NCI-H748 (cell line): ENCODE data around the gene PNMA6F.

Experiments
- DNase-seq: peaks from one replicate; lab custom pipeline; 2025; ENCODE audit not compliant: unreplicated experiment; lab: John Stamatoyannopoulos, UW

The PNMA6F gene

GRCh38 chrX:153321381-153322124, at the start of gene PNMA6F:
TSS of gene PNMA6F (minus strand) at chrX:153321767. CDS start at chrX:153320674, 1,093 bp downstream.
- no peak for DNase-seq

GRCh38 chrX:153371256-153371655, 49.7 kb upstream of the PNMA6F start:
- DNase-seq, result no peak

DNA sequence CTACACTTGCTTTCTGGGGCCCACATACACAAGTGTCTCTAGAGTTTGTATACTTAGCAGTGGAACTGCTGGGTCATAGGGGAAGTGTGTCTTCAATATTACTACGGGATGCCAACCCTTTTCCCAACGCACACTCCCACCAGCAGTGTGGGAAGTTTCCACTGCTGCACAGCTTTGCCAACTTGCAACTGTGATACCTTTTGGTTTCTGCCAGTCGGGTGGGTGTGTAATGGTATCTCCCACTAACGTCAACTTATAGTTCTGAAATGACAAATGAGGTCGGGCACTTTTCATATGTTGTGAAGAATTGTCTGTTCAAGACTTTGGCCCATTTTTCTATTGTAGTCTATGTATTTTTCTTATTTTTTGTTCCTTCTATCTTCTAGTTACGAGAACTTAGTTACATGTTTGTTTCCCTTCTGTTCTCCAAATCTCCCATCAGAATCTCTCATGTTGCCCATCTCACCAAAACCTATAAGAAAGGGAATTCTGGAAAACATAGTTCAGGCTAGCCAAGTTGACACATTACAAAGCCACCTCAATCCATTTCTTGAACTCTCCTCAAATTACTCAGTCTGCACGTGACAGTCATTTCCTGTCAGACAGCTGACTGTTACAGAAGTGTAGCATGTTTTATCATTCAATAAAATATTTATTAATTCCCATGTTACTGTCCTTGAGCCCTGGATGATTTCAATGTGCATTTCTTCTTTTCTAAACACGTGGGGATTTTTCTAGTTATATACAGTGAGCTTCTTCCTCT, 48.9 kb upstream of the PNMA6F start:
- DNase-seq, result no peak

GRCh38 chrX:153366878-153367538, 45.4 kb upstream of the PNMA6F start:
- no peak for DNase-seq

DNA sequence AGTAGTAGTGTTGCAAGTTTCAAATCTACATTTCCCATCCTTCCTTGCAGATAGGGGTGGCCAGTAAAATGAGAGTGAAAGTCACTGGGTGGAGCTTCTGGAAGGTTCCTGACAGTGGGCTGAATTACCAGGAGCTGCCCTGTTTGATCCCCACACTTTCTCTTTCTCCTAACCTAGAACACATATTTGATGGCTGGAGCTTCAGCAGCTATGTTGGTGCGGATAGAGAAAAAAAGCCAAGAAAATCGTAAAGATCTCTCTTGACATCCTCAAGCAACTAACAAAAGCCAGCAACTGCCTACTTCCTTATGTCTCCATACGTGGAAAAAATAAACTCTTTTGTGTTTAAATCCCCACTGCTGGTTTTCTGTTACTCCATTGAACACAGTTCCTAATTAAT, 44.6 kb upstream of the PNMA6F start:
- DNase-seq, result no peak

DNA sequence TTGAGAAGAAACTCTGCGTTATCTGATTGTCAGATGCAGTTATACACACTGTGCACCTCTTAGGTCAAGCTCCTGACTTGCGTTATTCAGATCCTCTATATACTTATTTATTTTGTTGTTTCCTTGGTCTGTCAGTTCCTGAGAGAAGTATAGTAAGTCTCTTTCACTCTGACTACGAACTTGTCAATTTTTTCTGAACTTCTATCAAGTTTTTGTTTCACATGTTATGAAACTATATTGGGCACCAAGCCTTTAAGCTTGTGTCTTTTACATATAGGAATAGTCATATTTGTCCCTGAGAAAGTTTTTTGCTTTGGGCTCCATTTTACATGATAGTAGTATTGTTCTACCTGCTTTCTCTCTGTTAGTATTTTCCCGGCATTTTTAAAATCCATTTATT, 44.1 kb upstream of the PNMA6F start:
- DNase-seq, result no peak

DNA sequence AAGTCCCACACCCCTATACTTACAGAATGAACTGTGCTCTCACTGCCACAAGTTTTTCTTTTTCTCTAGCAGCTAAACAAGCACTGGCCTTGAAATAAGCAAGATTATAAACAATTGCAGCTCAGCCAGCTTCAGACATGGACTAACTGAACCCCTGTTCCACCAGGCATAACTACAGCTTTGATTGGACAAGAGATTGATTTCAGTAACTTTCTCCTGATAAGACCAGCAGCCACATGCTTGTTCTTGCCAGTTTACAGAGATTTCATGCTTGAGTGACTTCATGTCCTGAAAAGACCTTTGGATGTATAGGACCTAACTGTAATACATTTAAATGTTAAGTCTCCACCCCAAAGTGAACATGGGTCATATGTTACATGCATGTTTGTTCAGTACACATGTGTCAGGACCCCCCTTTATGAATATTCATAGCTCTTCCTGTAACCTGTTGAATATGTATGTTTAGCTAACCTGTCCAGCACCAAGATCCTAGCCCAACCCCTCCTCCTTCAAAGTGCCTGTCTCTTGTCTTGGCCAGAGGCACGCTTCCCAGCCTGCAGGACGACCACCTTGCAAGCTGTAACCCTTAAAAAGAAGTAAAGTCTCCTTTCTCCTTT, 40.3 kb upstream of the PNMA6F start:
- DNase-seq, result no peak

DNA sequence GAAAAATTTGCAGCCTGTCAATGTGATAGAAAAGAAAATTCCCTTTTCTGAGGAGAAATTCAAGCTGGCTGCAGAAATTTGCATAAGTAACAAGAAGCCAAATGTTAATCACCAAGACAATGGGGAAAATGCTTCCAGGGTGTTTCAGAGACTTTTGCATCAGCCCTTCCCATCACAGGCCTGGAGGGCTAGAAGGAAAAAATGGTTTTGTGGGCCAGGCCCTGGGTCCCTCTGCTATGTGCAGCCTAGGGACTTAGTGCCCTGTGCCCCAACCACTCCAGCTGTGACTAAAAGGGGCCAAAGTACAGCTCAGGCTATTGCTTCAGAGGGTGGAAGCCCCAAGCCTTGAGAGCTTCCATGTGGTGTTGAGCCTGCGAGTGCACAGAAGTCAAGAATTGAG, 36.3 kb upstream of the PNMA6F start:
- DNase-seq, result no peak

GRCh38 chrX:153353416-153353815, 31.8 kb upstream of the PNMA6F start:
- no peak for DNase-seq

DNA sequence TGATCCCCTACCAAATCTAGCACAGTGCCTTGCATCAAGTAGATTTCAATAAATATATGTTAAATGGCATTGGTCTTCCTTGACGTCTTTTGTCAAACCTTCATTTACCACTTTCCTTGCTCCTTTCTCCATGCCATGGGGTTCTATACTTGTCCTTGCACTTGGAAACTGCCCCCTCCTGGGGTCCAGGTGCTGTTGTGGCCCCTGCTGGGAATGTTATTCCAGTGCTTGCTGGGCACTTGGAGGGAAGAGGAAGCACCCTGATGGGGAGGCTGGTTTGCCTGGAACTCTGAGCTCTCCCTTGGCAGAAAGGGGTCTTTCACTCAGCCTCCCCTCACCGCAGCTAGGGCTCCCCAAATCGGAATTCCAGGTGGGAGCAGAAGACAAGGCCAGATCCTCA, 31.3 kb upstream of the PNMA6F start:
- no peak for DNase-seq

DNA sequence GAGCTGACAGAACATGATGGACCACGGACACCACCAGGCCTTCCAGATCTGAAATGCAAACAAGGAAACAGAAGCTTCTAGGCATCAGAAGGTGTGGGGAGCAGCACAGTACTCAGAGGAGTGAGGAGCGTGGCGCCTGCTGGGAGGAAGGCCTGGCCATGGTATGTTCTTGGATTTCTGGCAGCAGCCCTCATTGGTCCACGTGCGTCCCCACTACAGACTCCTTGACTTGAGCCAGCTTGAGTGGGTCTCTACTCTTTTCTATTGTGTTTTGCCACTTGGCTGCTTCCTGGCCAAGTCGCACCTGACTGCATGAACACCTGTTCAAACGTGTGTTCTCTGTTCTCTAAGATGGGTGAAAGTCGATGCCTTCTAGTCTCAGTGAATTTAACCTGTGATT, 30.4 kb upstream of the PNMA6F start:
- no peak for DNase-seq

- DNase-seq, result no peak
Observed at GRCh38 chrX:153349952-153350351, 28.4 kb upstream of the PNMA6F start.

GRCh38 chrX:153348421-153348820, 26.9 kb upstream of the PNMA6F start:
- DNase-seq, result no peak

DNA sequence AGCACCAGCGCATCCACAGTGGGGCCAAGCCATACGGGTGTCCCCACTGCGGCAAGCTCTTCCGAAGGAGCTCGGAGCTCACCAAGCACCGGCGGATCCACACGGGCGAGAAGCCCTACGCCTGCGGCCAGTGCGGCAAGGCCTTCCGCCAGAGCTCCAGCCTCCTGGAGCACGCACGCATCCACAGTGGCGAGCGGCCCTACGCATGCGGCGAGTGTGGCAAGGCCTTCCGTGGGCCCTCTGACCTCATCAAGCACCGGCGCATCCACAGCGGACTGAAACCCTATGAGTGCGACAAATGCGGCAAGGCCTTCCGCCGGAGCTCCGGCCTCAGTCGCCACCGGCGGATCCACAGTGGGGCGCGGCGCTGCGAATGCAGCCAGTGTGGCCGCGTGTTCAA, 26.0 kb upstream of the PNMA6F start:
- no peak for DNase-seq

DNA sequence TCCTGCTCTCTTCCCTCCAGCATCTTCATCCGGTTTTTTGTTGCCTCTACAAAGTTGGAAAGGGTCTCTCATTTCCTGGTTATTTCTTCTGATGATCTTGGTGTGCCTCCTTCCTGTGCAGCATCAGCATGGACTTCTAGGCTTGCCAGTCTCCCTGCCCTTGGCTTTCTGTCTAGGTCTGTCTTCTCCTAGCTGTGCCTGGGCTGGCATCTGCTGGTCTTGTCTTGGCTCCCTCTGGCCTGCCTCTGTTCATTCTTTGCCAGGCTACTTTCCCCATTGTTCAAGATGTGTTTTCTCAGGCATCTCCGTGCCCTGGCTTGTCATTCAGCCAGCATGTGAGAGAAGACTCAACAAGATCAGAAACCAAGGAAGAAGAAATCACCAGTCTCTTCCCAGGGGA, 22.1 kb upstream of the PNMA6F start:
- DNase-seq, result no peak

- no peak for DNase-seq
Observed at GRCh38 chrX:153342762-153343558, 21.4 kb upstream of the PNMA6F start.

GRCh38 chrX:153340111-153340510, 18.5 kb upstream of the PNMA6F start:
- DNase-seq, result no peak

DNA sequence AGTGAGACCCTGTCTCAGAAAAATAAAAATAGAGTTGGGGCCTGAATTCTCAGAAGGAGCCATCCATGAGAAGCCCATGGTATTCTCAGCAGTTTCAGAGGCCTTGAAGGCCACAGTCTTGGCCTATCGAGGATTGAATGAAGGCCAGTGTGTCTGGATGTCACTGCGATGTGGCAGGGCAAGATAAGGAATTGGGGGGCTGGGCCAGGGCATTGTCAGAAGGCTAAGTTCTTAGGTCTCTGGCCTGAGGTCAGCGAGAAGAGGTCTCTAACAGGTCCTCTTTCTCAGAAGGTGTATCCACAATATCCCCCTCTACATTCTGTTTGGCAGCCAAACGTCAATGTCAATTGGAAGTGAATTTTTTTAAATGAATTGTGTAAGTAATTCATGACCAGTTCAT, 18.1 kb upstream of the PNMA6F start:
- no peak for DNase-seq

DNA sequence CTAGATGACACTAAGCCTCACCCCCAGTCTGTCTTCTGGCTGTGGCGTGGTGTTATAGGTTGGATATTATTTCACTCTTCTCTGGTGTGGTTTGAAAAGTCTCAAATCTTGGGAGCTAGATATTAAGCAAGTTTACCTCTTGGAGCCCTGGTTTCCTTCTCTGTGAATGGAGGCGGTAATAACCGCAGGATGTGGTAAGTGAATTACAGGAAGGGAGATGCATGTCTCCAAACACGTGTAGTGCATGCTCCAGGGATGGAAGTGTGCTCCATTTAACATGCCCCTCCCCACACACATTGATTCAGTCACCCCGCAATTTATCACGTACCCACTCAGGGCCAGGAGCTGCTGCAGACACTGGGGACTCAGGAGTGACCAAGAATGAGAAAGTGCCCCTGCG, 17.3 kb upstream of the PNMA6F start:
- DNase-seq, result no peak

DNA sequence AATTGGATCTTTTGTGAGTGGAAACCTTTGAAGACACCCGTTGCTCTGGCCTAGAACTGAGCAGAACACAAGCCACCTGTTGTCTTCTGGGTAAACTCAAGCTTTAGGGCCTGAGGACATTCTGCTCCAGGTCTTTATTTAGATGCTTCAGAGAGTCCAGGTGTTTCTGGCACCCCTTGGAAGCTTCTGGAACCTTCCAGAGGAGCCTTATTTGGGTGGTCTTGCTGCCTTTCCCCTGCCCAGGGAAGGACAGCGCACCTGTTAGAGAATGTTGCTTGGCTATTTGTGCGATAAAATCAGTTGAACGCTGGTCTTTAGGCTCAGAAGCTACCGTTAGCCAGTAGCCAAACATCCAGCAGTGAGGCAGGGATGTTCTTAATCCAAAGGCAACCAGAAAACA, 15.4 kb upstream of the PNMA6F start:
- no peak for DNase-seq
